ENCODE results near the gene GREM2.

The GREM2 gene

GRCh38 chr1:240457203-240457602 lies 154.8 kb downstream of the GREM2 start:
- no peak for DNase-seq (ENCODE audit: low read depth in 2 of 2)

GRCh38 chr1:240455228-240455821 lies 156.6 kb downstream of the GREM2 start:
- DNase-seq (ENCODE audit: low read depth in 2 of 2) = no peak

GRCh38 chr1:240445369-240445768 lies 166.6 kb downstream of the GREM2 start:
- DNase-seq (ENCODE audit: low read depth in 2 of 2) = no peak

GRCh38 chr1:240441669-240442068 lies 170.3 kb downstream of the GREM2 start:
- no peak for DNase-seq (ENCODE audit: low read depth in 2 of 2)
